ENCODE results near the gene NDRG3. TPM values are rescaled to one million over a fixed set of nuclear protein-coding genes. Genes with fewer than 3 reads are reported as not detected.

The NDRG3 gene
- total and polyA plus RNA-seq, 2 of the 8 experiments (the other 6 are each of a cell fraction or from before 2014, with no cell fraction given) = 25.7 to 32.3 TPM

DNA sequence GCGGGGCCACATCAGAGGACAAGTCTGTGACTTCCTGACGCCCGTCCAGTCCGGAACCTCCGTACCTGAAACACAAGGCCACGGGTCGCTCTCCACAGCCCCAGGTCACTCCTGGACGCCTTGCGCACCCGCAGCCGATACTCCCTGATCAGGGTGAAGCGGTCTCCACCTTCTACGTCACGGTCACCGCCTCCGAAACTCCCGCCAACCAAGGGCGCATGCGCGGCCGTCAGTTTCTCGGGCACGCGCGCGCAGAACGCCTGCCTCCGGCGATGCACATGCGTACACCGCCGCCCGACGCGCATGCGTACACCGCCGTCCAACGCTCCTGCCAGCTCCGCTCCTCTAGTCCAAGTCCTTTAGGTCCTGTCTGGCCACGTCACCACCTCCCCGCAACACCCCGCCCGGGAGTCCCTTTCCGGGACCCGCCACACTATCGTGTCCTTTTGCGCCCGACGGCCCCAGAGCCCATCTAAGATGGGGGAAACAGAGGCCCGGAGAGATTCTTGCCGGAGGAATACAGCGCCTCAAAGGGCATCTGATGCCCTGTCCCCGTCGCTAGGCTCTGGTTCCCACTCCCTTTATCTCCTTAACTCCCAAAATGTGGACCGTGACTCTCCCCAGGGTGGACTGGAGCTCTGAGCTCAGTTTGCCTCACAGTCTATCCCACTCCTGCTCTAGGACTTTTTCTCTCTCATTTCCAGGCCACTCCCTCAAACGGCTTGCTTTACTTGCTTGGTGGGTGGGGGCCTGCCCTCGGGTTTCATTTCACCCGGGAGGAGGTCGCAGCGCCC lies 27.9 kb upstream of the NDRG3 start, which contains the start of gene DSN1 (continued):
- peak; percentile 74 for TF ChIP-seq TAF1 (IDR thresholded peaks at IDR 0.05; ENCODE audit: low read depth, low read length)
- TF ChIP-seq POLR2A (IDR thresholded peaks at IDR 0.05; ENCODE audit: control extremely low read depth in 1 of 2, low read depth in 2 of 2, low read length in 2 of 2) = peak; percentile 59 to 87
- TF ChIP-seq, protein P1, sequence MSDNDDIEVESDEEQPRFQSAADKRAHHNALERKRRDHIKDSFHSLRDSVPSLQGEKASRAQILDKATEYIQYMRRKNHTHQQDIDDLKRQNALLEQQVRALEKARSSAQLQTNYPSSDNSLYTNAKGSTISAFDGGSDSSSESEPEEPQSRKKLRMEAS (IDR thresholded peaks at IDR 0.05) = peak; percentile 85
- TF ChIP-seq TEAD4 (IDR thresholded peaks at IDR 0.05; ENCODE audit: low read depth, low read length) = no peak
- TF ChIP-seq, protein P2, sequence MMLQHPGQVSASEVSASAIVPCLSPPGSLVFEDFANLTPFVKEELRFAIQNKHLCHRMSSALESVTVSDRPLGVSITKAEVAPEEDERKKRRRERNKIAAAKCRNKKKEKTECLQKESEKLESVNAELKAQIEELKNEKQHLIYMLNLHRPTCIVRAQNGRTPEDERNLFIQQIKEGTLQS (IDR thresholded peaks at IDR 0.05; ENCODE audit: insufficient read depth, low read depth, low read length) = no peak
- peak; percentile 46; the same call in 1 of the 2 replicates for TF ChIP-seq TBP (IDR thresholded peaks at IDR 0.05; ENCODE audit: low read depth, low read length)
- no peak for TF ChIP-seq SP4 (IDR thresholded peaks at IDR 0.05; ENCODE audit: low read length)
- TF ChIP-seq TAF7 (optimal IDR thresholded peaks at IDR 0.05; ENCODE audit: borderline replicate concordance, low read depth, low read length) = peak; percentile 35
- TF ChIP-seq KDM1A (IDR thresholded peaks at IDR 0.05; ENCODE audit: borderline replicate concordance, low read length) = no peak
- TF ChIP-seq HDAC2 (IDR thresholded peaks at IDR 0.05; ENCODE audit: borderline replicate concordance in 1 of 2, low read depth in 2 of 2, low read length in 2 of 2) = no peak
- TF ChIP-seq RNF2 (IDR thresholded peaks at IDR 0.05; ENCODE audit: borderline replicate concordance, low read depth, low read length, missing control alignments, poor library complexity, severe bottlenecking) = no peak
- TF ChIP-seq, protein P3, sequence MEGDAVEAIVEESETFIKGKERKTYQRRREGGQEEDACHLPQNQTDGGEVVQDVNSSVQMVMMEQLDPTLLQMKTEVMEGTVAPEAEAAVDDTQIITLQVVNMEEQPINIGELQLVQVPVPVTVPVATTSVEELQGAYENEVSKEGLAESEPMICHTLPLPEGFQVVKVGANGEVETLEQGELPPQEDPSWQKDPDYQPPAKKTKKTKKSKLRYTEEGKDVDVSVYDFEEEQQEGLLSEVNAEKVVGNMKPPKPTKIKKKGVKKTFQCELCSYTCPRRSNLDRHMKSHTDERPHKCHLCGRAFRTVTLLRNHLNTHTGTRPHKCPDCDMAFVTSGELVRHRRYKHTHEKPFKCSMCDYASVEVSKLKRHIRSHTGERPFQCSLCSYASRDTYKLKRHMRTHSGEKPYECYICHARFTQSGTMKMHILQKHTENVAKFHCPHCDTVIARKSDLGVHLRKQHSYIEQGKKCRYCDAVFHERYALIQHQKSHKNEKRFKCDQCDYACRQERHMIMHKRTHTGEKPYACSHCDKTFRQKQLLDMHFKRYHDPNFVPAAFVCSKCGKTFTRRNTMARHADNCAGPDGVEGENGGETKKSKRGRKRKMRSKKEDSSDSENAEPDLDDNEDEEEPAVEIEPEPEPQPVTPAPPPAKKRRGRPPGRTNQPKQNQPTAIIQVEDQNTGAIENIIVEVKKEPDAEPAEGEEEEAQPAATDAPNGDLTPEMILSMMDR (IDR thresholded peaks at IDR 0.05; ENCODE audit: control extremely low read depth in 1 of 3, insufficient read depth in 1 of 3, low read depth in 1 of 3, low read length in 3 of 3) = peak in 1 of 3 experiments; percentile 88; a peak in 1 of 4 replicates
- TF ChIP-seq CEBPB (IDR thresholded peaks at IDR 0.05; ENCODE audit: low read depth, low read length) = no peak
- TF ChIP-seq POLR2AphosphoS5 (IDR thresholded peaks at IDR 0.05; ENCODE audit: low read depth, low read length) = peak; percentile 95; the same call in 1 of the 2 replicates
- TF ChIP-seq BCL11A (IDR thresholded peaks at IDR 0.05; ENCODE audit: low read depth in 2 of 2, low read length in 2 of 2) = no peak
- TF ChIP-seq, protein P4, sequence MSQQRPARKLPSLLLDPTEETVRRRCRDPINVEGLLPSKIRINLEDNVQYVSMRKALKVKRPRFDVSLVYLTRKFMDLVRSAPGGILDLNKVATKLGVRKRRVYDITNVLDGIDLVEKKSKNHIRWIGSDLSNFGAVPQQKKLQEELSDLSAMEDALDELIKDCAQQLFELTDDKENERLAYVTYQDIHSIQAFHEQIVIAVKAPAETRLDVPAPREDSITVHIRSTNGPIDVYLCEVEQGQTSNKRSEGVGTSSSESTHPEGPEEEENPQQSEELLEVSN (IDR thresholded peaks at IDR 0.05) = peak; percentile 93
- no peak for TF ChIP-seq EGR1 (IDR thresholded peaks at IDR 0.05; ENCODE audit: borderline replicate concordance, low read depth, low read length)
- peak; percentile 44 to 50; a peak in 2 of 4 replicates for TF ChIP-seq SIN3A (conservative IDR thresholded peaks at IDR 0.05 in 1 of 2, IDR thresholded peaks at IDR 0.05 in 1 of 2; ENCODE audit: low read depth in 1 of 2, low read length in 2 of 2)
- peak; percentile 90 for TF ChIP-seq NRF1 (IDR thresholded peaks at IDR 0.05; ENCODE audit: low read depth, low read length)

Data from H1 (cell line).